SK-N-SH treated with all-trans-retinoic acid at 6 μM for 48 hours (cell line): Measurements from ENCODE around the gene CCNH.

Experiments used
- ISL1 ChIP-seq: fragments of 250-450 bp; sonication (Bioruptor Pico); IDR thresholded peaks from 2 replicates; pipeline ENCODE4 v2.1.2; 2022; ENCODE audit warnings: mild to moderate bottlenecking, moderate library complexity
- TCF4 ChIP-seq: fragments of 250-450 bp; sonication (Bioruptor Pico); IDR thresholded peaks from 2 replicates; pipeline ENCODE4 v1.8.0; 2021; ENCODE audit warnings: mild to moderate bottlenecking, moderate library complexity, borderline replicate concordance

DNA sequence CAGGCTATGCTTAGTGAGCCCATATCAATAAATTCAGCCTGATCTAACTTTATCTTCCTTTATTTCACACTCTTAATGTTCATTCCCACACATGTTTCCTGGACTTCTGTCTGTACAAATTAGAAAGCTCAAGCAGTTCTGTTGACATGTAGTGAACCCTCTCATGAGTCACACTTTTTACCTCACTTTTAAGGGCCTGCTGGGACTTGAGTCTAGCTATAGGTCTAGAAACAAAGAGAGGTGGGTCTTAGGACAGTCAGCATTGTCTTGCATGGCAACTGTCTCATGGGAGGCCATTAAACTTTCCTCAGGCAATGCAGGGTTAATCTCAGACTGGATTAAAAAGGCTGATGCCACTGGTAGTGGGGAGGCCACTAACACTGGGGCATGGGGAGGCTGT, 8.6 kb upstream of the CCNH start:
- no peak for TF ChIP-seq ISL1 (CRISPR knock-in tag)
- no peak for TF ChIP-seq TCF4 (CRISPR knock-in tag)
